ENCODE results near the gene ITM2C.

- TF ChIP-seq SIN3A (IDR thresholded peaks at IDR 0.05; ENCODE audit: borderline replicate concordance, insufficient read depth, low read length) (no peak), POLR2AphosphoS5 (IDR thresholded peaks at IDR 0.05; ENCODE audit: low read depth, low read length) (no peak), REST (IDR thresholded peaks at IDR 0.05; ENCODE audit: insufficient read depth in 1 of 2, low read depth in 2 of 2, low read length in 2 of 2) (no peak), TAF1 (IDR thresholded peaks at IDR 0.05; ENCODE audit: borderline replicate concordance, insufficient read depth, low read length) (no peak)
These were observed 18.4 kb upstream of the ITM2C start for GRCh38 chr2:230846360-230846759.

All from PFSK-1 (cell line).